Left cardiac atrium (tissue), 4 donors: Measurements from ENCODE around the gene KRT7. TPM values are rescaled to one million over a fixed set of nuclear protein-coding genes. Genes with fewer than 3 reads are reported as not detected.

Source experiments
- ATAC-seq, 2 donors: fragments of 200-7000 bp; cut with Tn5 transposase; one replicate each; pipeline ENCODE4 v1.9.1; 2020; ENCODE audit warnings: mild to moderate bottlenecking in 2 of 2, moderate library complexity in 2 of 2
- DNase-seq: peaks from one replicate; pipeline ENCODE4 v3.0.0-alpha.2; 2020
- intact Hi-C, 2 donors: fragments of 100-400 bp; cut with DNase I; formaldehyde crosslinking; loops; one replicate each; pipeline versions ENCODE4 v1.14.1 to v1.15.1; 2022 to 2023
- total RNA-seq, 2 donors: library from RNA; stranded (reverse); fragmentation: NEBNext Ultra II Directional; extraction: Animal tissue kit (Norgen Biotek cat#: 25700); gene quantifications; one replicate each; pipeline ENCODE4 v1.2.1, GENCODE V29; 2021
- donor health status: DM: no; HTN: yes; CAD: no.
- donor health status: DM: no; HTN: yes; CAD: no; lungs with severe emphysema.
- donor health status: DM: yes; HTN: yes; CAD: no.
- donor health status: Dilated cardiomyopathy.

Gene KRT7
- total RNA-seq, 2 donors from 2014 or later, result 1.0 to 34.3 TPM

GRCh38 chr12:52197371-52198231 is 35.4 kb upstream of the KRT7 start:
- no peak for DNase-seq
- intact Hi-C loops, result no loop called here
- peak in 1 of 2 donors; percentile 49 for ATAC-seq

GRCh38 chr12:52198454-52199215 is 34.4 kb upstream of the KRT7 start:
- intact Hi-C loops, result no loop called here
- ATAC-seq (peak in 1 of 2 donors; percentile 24), DNase-seq (no peak)

GRCh38 chr12:52199294-52199919 is 33.6 kb upstream of the KRT7 start:
- DNase-seq (no peak), ATAC-seq (peak; percentile 46 to 78)
- intact Hi-C loops, result no loop called here

GRCh38 chr12:52200086-52200780 is 32.8 kb upstream of the KRT7 start:
- intact Hi-C loops, result no loop called here
- DNase-seq, result peak; percentile 11

GRCh38 chr12:52200781-52201450 is 32.1 kb upstream of the KRT7 start:
- ATAC-seq (no peak), DNase-seq (peak; percentile 4)
- intact Hi-C loops, result no loop called here

More at GRCh38 chr12:52200086-52200780, 32.8 kb upstream of the KRT7 start:
- ATAC-seq, result no peak

- ATAC-seq, result no peak
- DNase-seq, result no peak
- intact Hi-C loops, result no loop called here
These were observed 31.6 kb upstream of the KRT7 start for GRCh38 chr12:52201451-52201839.

- intact Hi-C loops, result no loop called here
- ATAC-seq, result peak in 1 of 2 donors; percentile 2
- DNase-seq, result peak; percentile 22
These were observed 30.5 kb upstream of the KRT7 start for GRCh38 chr12:52202361-52203078.

GRCh38 chr12:52203079-52203921 is 29.7 kb upstream of the KRT7 start:
- ATAC-seq, result peak; percentile 8 to 36
- intact Hi-C loops, result no loop called here
- peak; percentile 57 for DNase-seq

- ATAC-seq (no peak), DNase-seq (peak; percentile 6)
- intact Hi-C loops, result no loop called here
These were observed 28.7 kb upstream of the KRT7 start for GRCh38 chr12:52204095-52204930.

GRCh38 chr12:52204931-52205505 is 28.0 kb upstream of the KRT7 start:
- peak; percentile 18 for DNase-seq
- intact Hi-C loops, result no loop called here

GRCh38 chr12:52205612-52206303 is 27.3 kb upstream of the KRT7 start:
- DNase-seq (no peak), ATAC-seq (no peak)
- intact Hi-C loops, result no loop called here

More at GRCh38 chr12:52204931-52205505, 28.0 kb upstream of the KRT7 start:
- no peak for ATAC-seq

- ATAC-seq (no peak), DNase-seq (peak; percentile 9)
- intact Hi-C loops, result no loop called here
These were observed 26.6 kb upstream of the KRT7 start for GRCh38 chr12:52206304-52207040.

GRCh38 chr12:52207106-52207505 is 25.9 kb upstream of the KRT7 start:
- peak; percentile 14 for DNase-seq
- intact Hi-C loops, result no loop called here
- no peak for ATAC-seq

- DNase-seq (peak; percentile 61), ATAC-seq (peak; percentile 14 to 78)
- intact Hi-C loops, result no loop called here
These were observed 25.1 kb upstream of the KRT7 start for GRCh38 chr12:52207895-52208294.
